K562 (cell line): Measurements from ENCODE around the gene ETFBKMT. TPM values are rescaled to one million over a fixed set of nuclear protein-coding genes. Genes with fewer than 3 reads are reported as not detected.

Experiments used
- ARHGAP35 ChIP-seq: fragments of 450-650 bp; IDR thresholded peaks from 2 replicates; pipeline ENCODE4 v1.6.1; 2018; ENCODE audit not compliant: partially characterized antibody
- CBFA2T3 ChIP-seq: fragments of 450-650 bp; IDR thresholded peaks from 2 replicates; pipeline ENCODE4 v1.6.1; 2017
- DNMT1 ChIP-seq: fragments of 450-650 bp; IDR thresholded peaks from 2 replicates; pipeline ENCODE4 v1.6.1; 2016; ENCODE audit warnings: antibody characterized with exemption, mild to moderate bottlenecking
- EP400 ChIP-seq: fragments of 450-650 bp; IDR thresholded peaks from 2 replicates; pipeline ENCODE4 v1.6.1; 2017; ENCODE audit warnings: antibody characterized with exemption, mild to moderate bottlenecking, moderate library complexity
- ESRRB ChIP-seq: fragments of 250-450 bp; sonication (Bioruptor Pico); IDR thresholded peaks from 2 replicates; pipeline ENCODE4 v1.5.0; 2020; ENCODE audit warnings: mild to moderate bottlenecking, moderate library complexity, borderline replicate concordance
- GABPB1 ChIP-seq: sonication (generic); formaldehyde crosslinking; IDR thresholded peaks from 2 replicates; pipeline ENCODE4 v1.8.0; 2022; ENCODE audit warnings: mild to moderate bottlenecking, missing genetic modification reagents
- GABPB2 ChIP-seq: fragments of 250-450 bp; sonication (Bioruptor Pico); conservative IDR thresholded peaks from 2 replicates; pipeline ENCODE4 v1.5.1; 2021; ENCODE audit warnings: mild to moderate bottlenecking
- GTF2F1 ChIP-seq: IDR thresholded peaks from 2 replicates; pipeline ENCODE4 v1.6.1; 2011; ENCODE audit warnings: low read depth, low read length, improper control_type of control experiment
- JUNB ChIP-seq: fragments of 450-650 bp; formaldehyde crosslinking; conservative IDR thresholded peaks from 2 replicates; pipeline ENCODE4 v1.4.0; 2020; ENCODE audit warnings: mild to moderate bottlenecking
- NBN ChIP-seq: fragments of 450-650 bp; IDR thresholded peaks from 2 replicates; pipeline ENCODE4 v1.6.1; 2016; ENCODE audit warnings: low read depth, mild to moderate bottlenecking
- PYGO2 ChIP-seq: fragments of 450-650 bp; IDR thresholded peaks from 2 replicates; pipeline ENCODE4 v1.6.1; 2016; ENCODE audit warnings: mild to moderate bottlenecking, missing genetic modification characterization, moderate library complexity, missing compliant biosample characterization
- SIN3B ChIP-seq: fragments of 450-650 bp; IDR thresholded peaks from 2 replicates; pipeline ENCODE4 v1.6.1; 2017; ENCODE audit warnings: low read depth, mild to moderate bottlenecking, moderate library complexity
- SMARCE1 ChIP-seq: fragments of 450-650 bp; IDR thresholded peaks from 2 replicates; pipeline ENCODE4 v1.7.1; 2016; ENCODE audit warnings: mild to moderate bottlenecking
- TOE1 ChIP-seq, 2 experiments: fragments of 450-650 bp in 1 of 2; sonication (generic) in 1 of 2; formaldehyde crosslinking in 1 of 2; IDR thresholded peaks; 2 replicates each; pipeline versions ENCODE4 v1.7.1 to v1.8.0; 2016 to 2022; ENCODE audit warnings: borderline replicate concordance in 2 of 2, mild to moderate bottlenecking in 2 of 2, antibody characterized with exemption in 1 of 2, inconsistent platforms in 1 of 2, low read depth in 1 of 2, missing genetic modification reagents in 1 of 2, moderate library complexity in 1 of 2
- ZBTB26 ChIP-seq: fragments of 450-650 bp; formaldehyde crosslinking; IDR thresholded peaks from 2 replicates; pipeline ENCODE4 v1.4.0; 2022; ENCODE audit warnings: missing genetic modification characterization
- ZFP91 ChIP-seq: sonication (generic); formaldehyde crosslinking; IDR thresholded peaks from 2 replicates; pipeline ENCODE4 v1.8.0; 2022; ENCODE audit warnings: mild to moderate bottlenecking, missing genetic modification reagents
- ZNF124 ChIP-seq: sonication (generic); formaldehyde crosslinking; IDR thresholded peaks from 2 replicates; pipeline ENCODE4 v1.8.1; 2022; ENCODE audit warnings: missing genetic modification reagents
- ZNF134 ChIP-seq: fragments of 250-450 bp; sonication (Bioruptor Pico); conservative IDR thresholded peaks from 2 replicates; pipeline ENCODE4 v1.4.0; 2020
- ZNF324 ChIP-seq: fragments of 250-450 bp; sonication (Bioruptor Pico); IDR thresholded peaks from 2 replicates; pipeline ENCODE4 v1.4.0; 2020; ENCODE audit warnings: mild to moderate bottlenecking
- ZNF592 ChIP-seq: fragments of 450-650 bp; IDR thresholded peaks from 2 replicates; pipeline ENCODE4 v1.6.1; 2017; ENCODE audit warnings: antibody characterized with exemption, mild to moderate bottlenecking
- ZNF639 ChIP-seq, 2 experiments: fragments of 200-800 bp in 1 of 2; sonication (Bioruptor generic) in 1 of 2; sonication (generic) in 1 of 2; formaldehyde crosslinking in 1 of 2; IDR thresholded peaks in 1 of 2; conservative IDR thresholded peaks in 1 of 2; 2 replicates each; pipeline versions ENCODE4 v1.5.0 to v1.6.1; 2016 to 2020; ENCODE audit warnings: missing compliant biosample characterization in 1 of 2, missing genetic modification characterization in 1 of 2, missing genetic modification reagents in 1 of 2
- polyA plus RNA-seq, 8 experiments: library from polyadenylated mRNA; depleted of rRNA in 4 of 8; stranded (reverse) in 5 of 8; unstranded in 3 of 8; fragments of >200 nt; fragmentation: Nextera tagmentation in 2 of 8; fragmentation: Illumina TruSeq in 1 of 8; extraction: Ambion mirVana in 2 of 8; extraction: Trizol in 1 of 8; gene quantifications; 2 replicates each; pipeline versions ENCODE4 v1.2.1 to v1.2.3, GENCODE V29; 2011 to 2014; ENCODE audit warnings: inconsistent platforms in 1 of 8, missing spikeins in 1 of 8
- total RNA-seq, 7 experiments: library from RNA; depleted of rRNA in 6 of 7; stranded (reverse); fragments of >200 nt in 6 of 7; fragmentation: Illumina TruSeq in 2 of 7; extraction: Trizol in 2 of 7; gene quantifications; 2 replicates each; pipeline versions ENCODE4 v1.2.1 to v1.2.3, GENCODE V29; 2011 to 2021; ENCODE audit warnings: low replicate concordance in 1 of 7

ETFBKMT gene
- total and polyA plus RNA-seq, 9 of the 15 experiments (the other 6 are each of a cell fraction or from before 2014, with no cell fraction given): 0.18 to 1.7 (median 0.96) TPM

- peak; percentile 33; the same call in 1 of the 2 replicates for TF ChIP-seq TOE1 (IDR thresholded peaks at IDR 0.05; ENCODE audit: borderline replicate concordance)
- TF ChIP-seq TOE1 (CRISPR knock-in tag; IDR thresholded peaks at IDR 0.05; ENCODE audit: borderline replicate concordance, low read depth): no peak
- no peak for TF ChIP-seq ARHGAP35
- no peak for TF ChIP-seq DNMT1
- TF ChIP-seq SIN3B: 0 out of 2 replicates have a peak, but pooled peaks have one; percentile 14
- TF ChIP-seq GABPB2 (CRISPR knock-in tag): no peak
- no peak for TF ChIP-seq ZNF324 (CRISPR knock-in tag)
- no peak for TF ChIP-seq ZNF134 (CRISPR knock-in tag)
- TF ChIP-seq GABPB1 (CRISPR knock-in tag): 0 out of 2 replicates have a peak, but pooled peaks have one; percentile 37
- no peak for TF ChIP-seq ZFP91
- TF ChIP-seq EP400: peak; percentile 88
- no peak for TF ChIP-seq ZNF124
- TF ChIP-seq GTF2F1: no peak
- TF ChIP-seq CBFA2T3: peak; percentile 89
- 0 out of 2 replicates have a peak, but pooled peaks have one; percentile 44 for TF ChIP-seq PYGO2 (tag)
- TF ChIP-seq ESRRB: no peak
- peak; percentile 96 for TF ChIP-seq SMARCE1
- TF ChIP-seq ZNF592: peak; percentile 88
- peak; percentile 94 for TF ChIP-seq NBN
- TF ChIP-seq ZBTB26: no peak
- peak in 1 of 2 experiments; percentile 39; a peak in 1 of 4 replicates for TF ChIP-seq ZNF639 (CRISPR knock-in tag; conservative IDR thresholded peaks at IDR 0.05 in 1 of 2, IDR thresholded peaks at IDR 0.05 in 1 of 2)
- TF ChIP-seq JUNB (CRISPR knock-in tag): no peak
Measured at GRCh38 chr12:31715283-31715825, 55.9 kb downstream of the ETFBKMT start (continued).
